Upper lobe of left lung (tissue), 6 donors: Measurements from ENCODE around the gene SLC11A2. TPM values are rescaled to one million over a fixed set of nuclear protein-coding genes. Genes with fewer than 3 reads are reported as not detected.
A peak's percentile ranks its signal among the peaks of the same experiment; 100 is the strongest.

ENCODE experiments used
- ATAC-seq, 2 donors: fragments of 200-7000 bp; cut with Tn5 transposase; one replicate each; pipeline ENCODE4 v1.9.1; 2022; ENCODE audit warnings: mild to moderate bottlenecking in 2 of 2, moderate library complexity in 2 of 2; ENCODE audit not compliant: low FRiP score in 2 of 2
- DNase-seq, 2 donors: peaks; one replicate each; pipeline ENCODE4 v3.0.0-alpha.2; 2019 to 2020
- H3K27ac ChIP-seq, 4 donors: fragments of 200-600 bp; sonication (generic); one replicate each; pipeline ENCODE4 v1.5.1; 2016 to 2019
- H3K27me3 ChIP-seq, 4 donors: fragments of 200-600 bp; sonication (generic); one replicate each; pipeline ENCODE4 v1.5.1; 2017 to 2019
- H3K36me3 ChIP-seq, 4 donors: fragments of 200-600 bp; sonication (generic); one replicate each; pipeline ENCODE4 v1.5.1; 2016 to 2019
- H3K4me1 ChIP-seq, 4 donors: fragments of 200-600 bp; sonication (generic); one replicate each; pipeline ENCODE4 v1.5.1; 2018 to 2019
- H3K4me3 ChIP-seq, 4 donors: fragments of 200-600 bp; sonication (generic); one replicate each; pipeline ENCODE4 v1.5.1; 2017 to 2019; ENCODE audit warnings: mild to moderate bottlenecking in 2 of 4, moderate library complexity in 1 of 4
- H3K9me3 ChIP-seq, 4 donors: fragments of 200-600 bp; sonication (generic); one replicate each; pipeline ENCODE4 v1.5.1; 2018 to 2019
- CTCF ChIP-seq, 6 experiments: fragments of 450-650 bp in 4 of 6; fragments of 200-600 bp in 2 of 6; sonication (generic) in 2 of 6; IDR thresholded peaks; one replicate each; pipeline ENCODE4 v1.5.1; 2016 to 2019; ENCODE audit warnings: antibody characterized with exemption in 6 of 6
- EP300 ChIP-seq, 4 donors: sonication (generic); formaldehyde crosslinking; IDR thresholded peaks; one replicate each; pipeline ENCODE4 v1.5.1; 2017; ENCODE audit warnings: antibody characterized with exemption in 4 of 4, control low read depth in 2 of 4
- POLR2A ChIP-seq, 4 donors: fragments of 450-650 bp; IDR thresholded peaks; one replicate each; pipeline ENCODE4 v1.5.1; 2016 to 2017; ENCODE audit warnings: antibody characterized with exemption in 4 of 4, mild to moderate bottlenecking in 2 of 4
- POLR2AphosphoS5 ChIP-seq, 2 donors: sonication (generic); formaldehyde crosslinking; IDR thresholded peaks; one replicate each; pipeline ENCODE4 v1.5.1; 2017; ENCODE audit warnings: antibody characterized with exemption in 2 of 2
- WGBS, 2 donors: methylation state at CpG; one replicate each; pipeline ENCODE4 v1.1.5; 2017 to 2018; 5-methylcytosine and 5-hydroxymethylcytosine counted together
- total RNA-seq, 6 donors: library from RNA; depleted of rRNA in 4 of 6; stranded (reverse); fragments of >200 nt in 4 of 6; gene quantifications; one replicate each; pipeline versions ENCODE4 v1.1.0 to v1.2.1, GENCODE V29; 2016 to 2021
- donor health status: DM: no; HTN: no; CAD: no; lungs with moderate emphysema.
- donor health status: DM: no; HTN: yes; CAD: no; lungs with severe emphysema.

The SLC11A2 gene
- total RNA-seq, 6 donors from 2014 or later: 67.3 to 110 (median 87.0) TPM

- DNase-seq: no peak
- H3K36me3 ChIP-seq: peaks cover 16 to 51% (median 32%) of the 10 kb centered on the region in 4 donors
Measured at GRCh38 chr12:50986966-50987737, 39.0 kb downstream of the SLC11A2 start.

GRCh38 chr12:50985322-50985721 lies 40.9 kb downstream of the SLC11A2 start:
- H3K27ac ChIP-seq: peak overlapping the region; percentile 55 to 71 (median 66)
- peak; percentile 57 to 80 for ATAC-seq
- no peaks in the 10 kb centered on the region for H3K9me3 ChIP-seq
- TF ChIP-seq EP300 (IDR thresholded peaks at IDR 0.05): peak in 1 of 4 donors; percentile 84
- TF ChIP-seq CTCF (IDR thresholded peaks at IDR 0.05): no peak
- no peak for TF ChIP-seq POLR2A (IDR thresholded peaks at IDR 0.05)
- TF ChIP-seq POLR2AphosphoS5 (IDR thresholded peaks at IDR 0.05): peak; percentile 28 to 53
- H3K4me1 ChIP-seq: peaks cover 15 to 19% (median 19%) of the 10 kb centered on the region in 4 donors
- no peaks in the 10 kb centered on the region for H3K27me3 ChIP-seq
- H3K4me3 ChIP-seq: no peak overlapping the region
- peak in 1 of 2 donors; percentile 48 for DNase-seq
- peaks cover under 1 to 46% (median 14%) of the 10 kb centered on the region in 4 donors for H3K36me3 ChIP-seq

More at GRCh38 chr12:50986966-50987737, 39.0 kb downstream of the SLC11A2 start:
- WGBS, 2 donors: 53 to 59% methylated on average over 8 of the region's 8 CpGs
- Histone ChIP-seq H3K27me3 (no peaks in the 10 kb centered on the region), H3K4me3 (no peak overlapping the region), H3K9me3 (no peaks in the 10 kb centered on the region), H3K4me1 (peaks cover 15 to 19% (median 19%) of the 10 kb centered on the region in 4 donors), H3K27ac (peak overlapping the region in 1 of 4 donors; percentile 71)
- ATAC-seq: peak in 1 of 2 donors; percentile 79
- TF ChIP-seq CTCF (IDR thresholded peaks at IDR 0.05): peak in 5 of 6 experiments; percentile 25 to 55 (median 39)
- TF ChIP-seq EP300 (IDR thresholded peaks at IDR 0.05): no peak

DNA sequence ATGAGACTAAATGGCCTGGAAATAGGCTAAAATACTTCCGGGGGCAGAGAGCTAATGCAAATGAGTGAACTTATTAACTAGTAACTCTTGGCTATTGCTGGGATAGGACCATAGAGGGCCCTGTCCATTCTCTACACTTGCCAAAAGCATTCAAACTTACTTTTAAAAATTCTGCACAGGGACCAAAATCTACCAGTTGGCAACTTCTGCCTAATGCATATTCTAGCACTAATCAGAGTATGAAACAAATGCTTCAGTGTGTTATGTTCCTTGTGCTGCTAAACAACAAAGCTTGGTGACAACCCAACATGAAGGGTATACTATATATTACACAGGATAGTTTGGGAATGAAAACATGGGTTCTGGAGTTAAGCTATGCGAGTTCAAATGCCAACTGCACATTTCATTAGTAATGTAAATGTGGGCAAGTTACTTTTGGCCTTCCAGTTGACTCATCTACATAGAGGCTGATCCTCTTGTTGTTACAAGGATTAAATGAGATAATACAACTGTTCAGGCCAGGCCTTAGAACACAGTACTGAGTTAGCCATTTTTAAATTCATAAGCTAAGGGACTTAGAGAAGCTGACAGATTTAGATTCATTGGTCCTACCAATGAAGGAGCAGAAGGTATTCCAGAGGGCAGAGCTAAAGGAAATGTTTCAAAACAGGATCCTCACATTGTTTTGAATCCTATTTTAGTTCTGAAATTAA lies 41.4 kb downstream of the SLC11A2 start:
- Histone ChIP-seq H3K9me3 (no peaks in the 10 kb centered on the region), H3K27ac (peak overlapping the region; percentile 55 to 71 (median 66)), H3K27me3 (no peaks in the 10 kb centered on the region), H3K4me3 (no peak overlapping the region), H3K4me1 (peaks cover 15 to 19% (median 19%) of the 10 kb centered on the region in 4 donors), H3K36me3 (peaks cover 0 to 46% (median 11%) of the 10 kb centered on the region in 4 donors)
- ATAC-seq: peak in 1 of 2 donors; percentile 13
- 45 to 48% methylated on average over 2 of the region's 2 CpGs for WGBS, 2 donors
- TF ChIP-seq CTCF (IDR thresholded peaks at IDR 0.05): no peak
- no peak for TF ChIP-seq POLR2AphosphoS5 (IDR thresholded peaks at IDR 0.05)
- no peak for TF ChIP-seq POLR2A (IDR thresholded peaks at IDR 0.05)
- TF ChIP-seq EP300 (IDR thresholded peaks at IDR 0.05): no peak
- DNase-seq: no peak

DNA sequence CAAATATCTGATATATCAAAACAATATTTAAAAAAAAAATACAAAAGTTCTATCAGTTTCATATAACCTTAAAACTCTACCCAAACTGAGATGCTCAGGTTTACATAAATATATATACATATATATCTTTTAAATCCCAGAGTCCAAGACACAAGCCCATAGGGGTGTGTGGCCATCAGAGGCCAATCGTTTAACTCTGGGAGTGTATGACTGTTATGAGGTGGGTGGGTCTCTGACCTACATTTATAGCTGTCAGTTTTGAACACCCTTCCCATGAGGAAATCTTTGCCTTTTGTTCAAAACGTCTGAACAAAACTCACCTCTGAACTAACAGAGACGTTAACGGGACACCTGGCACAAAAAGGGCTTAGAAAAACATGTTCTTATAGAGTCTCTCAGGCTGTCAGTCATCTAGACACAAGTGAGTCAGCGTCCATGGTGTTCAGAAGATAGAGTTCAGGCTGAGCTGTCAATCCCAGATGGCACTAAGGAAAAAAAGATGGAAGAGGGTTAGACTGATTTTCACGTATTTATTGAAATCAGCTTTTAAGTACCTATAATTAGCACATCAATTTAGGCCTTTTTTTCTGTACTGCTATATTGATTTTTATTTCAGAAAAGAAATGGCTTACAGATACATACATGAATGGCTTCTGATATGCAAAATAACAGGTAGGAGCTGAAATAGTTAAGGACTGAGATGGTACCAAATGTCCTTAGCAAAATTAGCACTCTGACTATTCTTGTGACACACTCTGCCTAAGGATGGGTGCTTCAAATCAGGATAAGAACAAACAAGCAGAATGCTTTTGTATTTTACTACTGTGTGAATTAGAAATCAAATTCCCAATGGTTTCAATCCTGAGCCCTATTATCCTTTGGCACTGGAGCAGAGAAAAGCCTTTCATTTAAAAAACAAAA lies 44.6 kb downstream of the SLC11A2 start:
- WGBS, 2 donors: 75 to 80% methylated on average over 6 of the region's 6 CpGs
- no peaks in the 10 kb centered on the region for H3K9me3 ChIP-seq
- peaks cover 0 to 25% (median 0%) of the 10 kb centered on the region in 4 donors for H3K36me3 ChIP-seq
- H3K4me1 ChIP-seq: peaks cover 15 to 19% (median 18%) of the 10 kb centered on the region in 4 donors
- no peak overlapping the region for H3K4me3 ChIP-seq
- no peak overlapping the region for H3K27ac ChIP-seq
- no peaks in the 10 kb centered on the region for H3K27me3 ChIP-seq
- TF ChIP-seq CTCF (IDR thresholded peaks at IDR 0.05) (no peak), POLR2AphosphoS5 (IDR thresholded peaks at IDR 0.05) (no peak), EP300 (IDR thresholded peaks at IDR 0.05) (no peak), POLR2A (IDR thresholded peaks at IDR 0.05) (no peak)
- DNase-seq: no peak
- ATAC-seq: no peak
